HUES48 (cell line): Measurements from ENCODE around the gene DMRTB1.

Source experiments
- H3K27ac ChIP-seq: one replicate; pipeline ENCODE4 v1.7.0; 2013; ENCODE audit warnings: low read depth, low read length, inconsistent platforms
- H3K27me3 ChIP-seq: 2 replicates; pipeline ENCODE4 v1.6.1; 2013; ENCODE audit warnings: mild to moderate bottlenecking, low read length; ENCODE audit not compliant: control insufficient read depth, insufficient read depth
- H3K36me3 ChIP-seq: 2 replicates; pipeline ENCODE4 v1.6.1; 2013; ENCODE audit warnings: low read length; ENCODE audit not compliant: control insufficient read depth, insufficient read depth
- H3K4me1 ChIP-seq: 2 replicates; pipeline ENCODE4 v1.6.1; 2013; ENCODE audit warnings: mild to moderate bottlenecking, low read length; ENCODE audit not compliant: control insufficient read depth, insufficient read depth
- H3K4me3 ChIP-seq: 2 replicates; pipeline ENCODE4 v1.5.1; 2013; ENCODE audit warnings: mild to moderate bottlenecking, low read depth, low read length
- H3K9ac ChIP-seq: 2 replicates; pipeline ENCODE4 v1.6.1; 2013; ENCODE audit warnings: mild to moderate bottlenecking, low read depth, low read length, moderate library complexity
- H3K9me3 ChIP-seq: 2 replicates; pipeline ENCODE4 v1.6.1; 2013; ENCODE audit warnings: low read length; ENCODE audit not compliant: control insufficient read depth, insufficient read depth

The DMRTB1 gene

GRCh38 chr1:53465023-53465957, 6.1 kb downstream of the DMRTB1 start:
- H3K4me1 ChIP-seq, result peaks cover under 1% of the 10 kb centered on the region; the same call in 1 of the 2 replicates
- no peaks in the 10 kb centered on the region for H3K27me3 ChIP-seq
- H3K36me3 ChIP-seq, result no peaks in the 10 kb centered on the region
- H3K9ac ChIP-seq, result no peak overlapping the region
- H3K27ac ChIP-seq, result no peak overlapping the region
- H3K9me3 ChIP-seq, result no peaks in the 10 kb centered on the region
- H3K4me3 ChIP-seq, result no peak overlapping the region

GRCh38 chr1:53467391-53467790, 8.2 kb downstream of the DMRTB1 start:
- H3K4me1 ChIP-seq, result peaks cover 5% of the 10 kb centered on the region; the same call in 1 of the 2 replicates
- H3K9me3 ChIP-seq, result no peaks in the 10 kb centered on the region
- H3K36me3 ChIP-seq, result no peaks in the 10 kb centered on the region
- no peaks in the 10 kb centered on the region for H3K27me3 ChIP-seq
- H3K27ac ChIP-seq, result no peak overlapping the region
- no peak overlapping the region for H3K4me3 ChIP-seq
- no peak overlapping the region for H3K9ac ChIP-seq

GRCh38 chr1:53468374-53468773, 9.2 kb downstream of the DMRTB1 start:
- no peaks in the 10 kb centered on the region for H3K36me3 ChIP-seq
- H3K27ac ChIP-seq, result no peak overlapping the region
- no peak overlapping the region for H3K4me3 ChIP-seq
- peaks cover 5% of the 10 kb centered on the region; the same call in 1 of the 2 replicates for H3K4me1 ChIP-seq
- no peaks in the 10 kb centered on the region for H3K27me3 ChIP-seq
- no peak overlapping the region for H3K9ac ChIP-seq
- no peaks in the 10 kb centered on the region for H3K9me3 ChIP-seq

GRCh38 chr1:53469373-53469772, 10.2 kb downstream of the DMRTB1 start:
- H3K4me1 ChIP-seq, result peaks cover 5% of the 10 kb centered on the region; the same call in 1 of the 2 replicates
- no peaks in the 10 kb centered on the region for H3K36me3 ChIP-seq
- H3K9ac ChIP-seq, result no peak overlapping the region
- H3K9me3 ChIP-seq, result no peaks in the 10 kb centered on the region
- H3K27me3 ChIP-seq, result no peaks in the 10 kb centered on the region
- no peak overlapping the region for H3K4me3 ChIP-seq
- no peak overlapping the region for H3K27ac ChIP-seq

- H3K9ac ChIP-seq, result no peak overlapping the region
- no peak overlapping the region for H3K4me3 ChIP-seq
- no peaks in the 10 kb centered on the region for H3K27me3 ChIP-seq
- no peaks in the 10 kb centered on the region for H3K9me3 ChIP-seq
- no peak overlapping the region for H3K27ac ChIP-seq
- no peaks in the 10 kb centered on the region for H3K36me3 ChIP-seq
- peaks cover 5% of the 10 kb centered on the region; the same call in 1 of the 2 replicates for H3K4me1 ChIP-seq
Measured at GRCh38 chr1:53470155-53470554, 11.0 kb downstream of the DMRTB1 start.

GRCh38 chr1:53470584-53470983, 11.4 kb downstream of the DMRTB1 start:
- Histone ChIP-seq H3K27me3 (no peaks in the 10 kb centered on the region), H3K27ac (no peak overlapping the region), H3K36me3 (no peaks in the 10 kb centered on the region), H3K4me1 (peaks cover 5% of the 10 kb centered on the region; the same call in 1 of the 2 replicates), H3K9ac (no peak overlapping the region), H3K9me3 (no peaks in the 10 kb centered on the region), H3K4me3 (no peak overlapping the region)

GRCh38 chr1:53471000-53471399, 11.8 kb downstream of the DMRTB1 start:
- no peaks in the 10 kb centered on the region for H3K36me3 ChIP-seq
- H3K27ac ChIP-seq, result no peak overlapping the region
- H3K9me3 ChIP-seq, result no peaks in the 10 kb centered on the region
- H3K4me3 ChIP-seq, result no peak overlapping the region
- no peak overlapping the region for H3K9ac ChIP-seq
- H3K27me3 ChIP-seq, result no peaks in the 10 kb centered on the region
- H3K4me1 ChIP-seq, result peaks cover 5% of the 10 kb centered on the region; the same call in 1 of the 2 replicates

GRCh38 chr1:53473463-53473862, 14.3 kb downstream of the DMRTB1 start:
- no peaks in the 10 kb centered on the region for H3K27me3 ChIP-seq
- H3K36me3 ChIP-seq, result no peaks in the 10 kb centered on the region
- no peak overlapping the region for H3K27ac ChIP-seq
- H3K4me3 ChIP-seq, result no peak overlapping the region
- peaks cover 5% of the 10 kb centered on the region; the same call in 1 of the 2 replicates for H3K4me1 ChIP-seq
- H3K9me3 ChIP-seq, result no peaks in the 10 kb centered on the region
- H3K9ac ChIP-seq, result no peak overlapping the region

- Histone ChIP-seq H3K4me1 (0 out of 2 replicates have a peak, but pooled peaks cover under 1% of the 10 kb centered on the region), H3K9ac (no peak overlapping the region), H3K27me3 (no peaks in the 10 kb centered on the region), H3K27ac (no peak overlapping the region), H3K36me3 (no peaks in the 10 kb centered on the region), H3K9me3 (no peaks in the 10 kb centered on the region), H3K4me3 (no peak overlapping the region)
Measured at GRCh38 chr1:53475664-53476063, 16.5 kb downstream of the DMRTB1 start.

GRCh38 chr1:53476579-53476978, 17.4 kb downstream of the DMRTB1 start:
- H3K27me3 ChIP-seq, result no peaks in the 10 kb centered on the region
- H3K4me3 ChIP-seq, result no peak overlapping the region
- H3K4me1 ChIP-seq, result no peaks in the 10 kb centered on the region
- H3K9me3 ChIP-seq, result no peaks in the 10 kb centered on the region
- no peak overlapping the region for H3K9ac ChIP-seq
- H3K27ac ChIP-seq, result no peak overlapping the region
- H3K36me3 ChIP-seq, result no peaks in the 10 kb centered on the region
